GM23338 (cell line): ENCODE results near the gene ASB3. TPM values are rescaled to one million over a fixed set of nuclear protein-coding genes. Genes with fewer than 3 reads are reported as not detected.

Experiments used
- ATAC-seq: fragments of 200-7000 bp; cut with Tn5 transposase; 3 replicates; pipeline ENCODE4 v1.9.1; 2020
- DNase-seq: peaks from one replicate; pipeline ENCODE4 v3.0.0-alpha.2; 2015; ENCODE audit warnings: low spot score
- H2AFZ ChIP-seq: fragments of 200-600 bp; sonication (generic); 2 replicates; pipeline ENCODE4 v1.8.0; 2016; ENCODE audit warnings: antibody characterized with exemption, mild to moderate bottlenecking, moderate library complexity
- H3F3A ChIP-seq: fragments of 200-600 bp; sonication (generic); replicated peaks from 2 replicates; pipeline ENCODE4 v1.8.0; 2017; ENCODE audit warnings: antibody characterized with exemption, mixed run types, low read depth
- H3K27ac ChIP-seq: fragments of 200-600 bp; sonication (generic); 2 replicates; pipeline ENCODE4 v1.6.1; 2016; ENCODE audit warnings: low read depth
- H3K27me3 ChIP-seq: fragments of 200-600 bp; sonication (generic); 2 replicates; pipeline ENCODE4 v1.8.0; 2016; ENCODE audit warnings: mild to moderate bottlenecking, mixed run types, moderate library complexity; ENCODE audit not compliant: insufficient read depth
- H3K36me3 ChIP-seq: fragments of 200-600 bp; sonication (generic); 2 replicates; pipeline ENCODE4 v1.8.0; 2016; ENCODE audit warnings: mild to moderate bottlenecking; ENCODE audit not compliant: insufficient read depth
- H3K4me1 ChIP-seq: fragments of 200-600 bp; sonication (generic); 2 replicates; pipeline ENCODE4 v1.8.0; 2016; ENCODE audit warnings: mild to moderate bottlenecking, moderate library complexity; ENCODE audit not compliant: insufficient read depth
- H3K4me2 ChIP-seq: fragments of 200-600 bp; sonication (generic); 2 replicates; pipeline ENCODE4 v1.7.1; 2017; ENCODE audit warnings: mixed run types
- H3K4me3 ChIP-seq: fragments of 200-600 bp; sonication (generic); 2 replicates; pipeline ENCODE4 v1.6.1; 2016; ENCODE audit warnings: mixed run types
- H3K79me2 ChIP-seq: fragments of 200-600 bp; sonication (generic); replicated peaks from 2 replicates; pipeline ENCODE4 v1.8.0; 2017; ENCODE audit warnings: mild to moderate bottlenecking; ENCODE audit not compliant: insufficient read depth
- H3K9me2 ChIP-seq: fragments of 200-600 bp; sonication (generic); 2 replicates; pipeline ENCODE4 v1.8.0; 2017; ENCODE audit not compliant: insufficient read depth
- H4K20me1 ChIP-seq: fragments of 200-600 bp; sonication (generic); replicated peaks from 2 replicates; pipeline ENCODE4 v1.8.0; 2017; ENCODE audit warnings: mild to moderate bottlenecking; ENCODE audit not compliant: insufficient read depth
- H3K27ac Mint-ChIP-seq: 2 replicates; pipeline ENCODE4 v1.8.0; 2020; ENCODE audit warnings: inconsistent platforms, mild to moderate bottlenecking, moderate library complexity, mixed read lengths
- H3K27me3 Mint-ChIP-seq: 3 replicates; pipeline ENCODE4 v1.8.0; 2022; ENCODE audit warnings: low read depth, mild to moderate bottlenecking, moderate library complexity, mixed read lengths, inconsistent platforms; ENCODE audit not compliant: insufficient read depth, poor library complexity
- H3K36me3 Mint-ChIP-seq: 3 replicates; pipeline ENCODE4 v1.8.0; 2021; ENCODE audit warnings: low read depth, mild to moderate bottlenecking, inconsistent platforms, moderate library complexity, mixed read lengths
- H3K4me1 Mint-ChIP-seq: 3 replicates; pipeline ENCODE4 v1.8.0; 2020; ENCODE audit warnings: mild to moderate bottlenecking, inconsistent platforms, mixed read lengths
- H3K4me3 Mint-ChIP-seq: 3 replicates; pipeline ENCODE4 v1.8.0; 2021; ENCODE audit warnings: moderate library complexity, mild to moderate bottlenecking, inconsistent platforms, mixed read lengths
- H3K9me3 Mint-ChIP-seq: 3 replicates; pipeline ENCODE4 v1.8.0; 2020; ENCODE audit warnings: moderate library complexity, mild to moderate bottlenecking, inconsistent platforms, mixed read lengths
- CREB1 ChIP-seq: fragments of 250-450 bp; sonication (Bioruptor Pico); IDR thresholded peaks from 2 replicates; pipeline ENCODE4 v1.5.0; 2020; ENCODE audit warnings: low read depth, mild to moderate bottlenecking, moderate library complexity
- CTCF ChIP-seq, 2 experiments: fragments of 200-600 bp in 1 of 2; sonication (generic) in 1 of 2; conservative IDR thresholded peaks; 2 replicates each; pipeline versions ENCODE4 v1.5.1 to v1.6.1; 2016 to 2017; ENCODE audit warnings: antibody characterized with exemption in 2 of 2, low read depth in 2 of 2, mild to moderate bottlenecking in 2 of 2, moderate library complexity in 1 of 2
- EZH2phosphoT487 ChIP-seq: fragments of 200-600 bp; sonication (generic); IDR thresholded peaks from one replicate; pipeline ENCODE4 v1.8.1; 2018; ENCODE audit warnings: antibody characterized with exemption; ENCODE audit not compliant: unreplicated experiment
- JUNB ChIP-seq: IDR thresholded peaks from one replicate; pipeline ENCODE4 v1.6.1; 2016; ENCODE audit warnings: antibody characterized with exemption; ENCODE audit not compliant: unreplicated experiment
- ZNF114 ChIP-seq: fragments of 250-450 bp; sonication (Bioruptor Pico); IDR thresholded peaks from 2 replicates; pipeline ENCODE4 v1.5.0; 2020; ENCODE audit warnings: mild to moderate bottlenecking, moderate library complexity
- ZNF331 ChIP-seq: fragments of 250-450 bp; sonication (Bioruptor Pico); IDR thresholded peaks from 2 replicates; pipeline ENCODE4 v1.5.0; 2020; ENCODE audit warnings: low read depth, mild to moderate bottlenecking, moderate library complexity
- ZNF462 ChIP-seq: fragments of 250-450 bp; sonication (Bioruptor Pico); IDR thresholded peaks from 2 replicates; pipeline ENCODE4 v1.5.0; 2020; ENCODE audit warnings: mild to moderate bottlenecking, moderate library complexity
- polyA plus RNA-seq: library from polyadenylated mRNA; unstranded; fragments of >200 nt; fragmentation: Nextera tagmentation; extraction: Ambion mirVana; gene quantifications from 2 replicates; pipeline ENCODE4 v1.2.1, GENCODE V29; 2016
- total RNA-seq: library from RNA; depleted of rRNA; stranded (reverse); fragments of >200 nt; shearing (Covaris generic); gene quantifications from 2 replicates; pipeline ENCODE4 v1.2.3, GENCODE V29; 2014
- TF ChIP-seq, protein P1 (sequence below): IDR thresholded peaks from 2 replicates; pipeline ENCODE4 v1.6.1; 2016; ENCODE audit warnings: antibody characterized with exemption
- TF ChIP-seq, protein P2 (sequence below): IDR thresholded peaks from one replicate; pipeline ENCODE4 v1.6.1; 2018; ENCODE audit warnings: antibody characterized with exemption; ENCODE audit not compliant: unreplicated experiment

The ASB3 gene
- total and polyA plus RNA-seq, 2 experiments from 2014 or later, result 22.4 to 30.5 TPM

DNA sequence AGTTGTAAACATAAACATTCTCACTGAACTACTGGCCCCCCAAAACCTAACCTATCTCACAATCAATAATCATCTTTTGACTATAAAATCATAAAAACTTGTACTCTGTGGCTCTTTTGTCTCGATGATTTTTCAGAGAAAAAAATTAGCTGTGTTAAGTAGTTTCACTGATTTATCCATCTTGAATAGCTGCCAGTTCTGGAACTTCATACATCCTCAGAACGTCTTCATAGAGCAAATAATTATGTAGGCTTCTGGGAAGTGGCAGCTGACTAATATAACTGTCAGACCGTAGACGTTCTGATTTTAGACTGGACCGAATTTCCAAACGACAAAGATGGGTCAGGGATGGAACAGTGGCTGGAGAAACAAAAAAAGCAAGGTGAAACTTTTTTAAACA is 116.4 kb downstream of the ASB3 start:
- no peaks in the 10 kb centered on the region for H3K4me1 ChIP-seq
- H2AFZ ChIP-seq, result no peak overlapping the region
- H3K4me3 ChIP-seq, result no peak overlapping the region
- ATAC-seq (no peak), DNase-seq (no peak)
- Mint-ChIP-seq H3K36me3 (peaks cover 15% of the 10 kb centered on the region; the same call in 2 of the 3 replicates), H3K27ac (no peak overlapping the region), H3K9me3 (peaks cover 10% of the 10 kb centered on the region; the same call in 2 of the 3 replicates), H3K4me1 (no peaks in the 10 kb centered on the region), H3K27me3 (no peaks in the 10 kb centered on the region), H3K4me3 (no peak overlapping the region)
- TF ChIP-seq, protein P1, sequence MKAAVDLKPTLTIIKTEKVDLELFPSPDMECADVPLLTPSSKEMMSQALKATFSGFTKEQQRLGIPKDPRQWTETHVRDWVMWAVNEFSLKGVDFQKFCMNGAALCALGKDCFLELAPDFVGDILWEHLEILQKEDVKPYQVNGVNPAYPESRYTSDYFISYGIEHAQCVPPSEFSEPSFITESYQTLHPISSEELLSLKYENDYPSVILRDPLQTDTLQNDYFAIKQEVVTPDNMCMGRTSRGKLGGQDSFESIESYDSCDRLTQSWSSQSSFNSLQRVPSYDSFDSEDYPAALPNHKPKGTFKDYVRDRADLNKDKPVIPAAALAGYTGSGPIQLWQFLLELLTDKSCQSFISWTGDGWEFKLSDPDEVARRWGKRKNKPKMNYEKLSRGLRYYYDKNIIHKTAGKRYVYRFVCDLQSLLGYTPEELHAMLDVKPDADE, result no peak
- no peak for TF ChIP-seq ZNF462
- no peak for TF ChIP-seq EZH2phosphoT487
- TF ChIP-seq ZNF331 (CRISPR knock-in tag), result no peak
- TF ChIP-seq ZNF114 (CRISPR knock-in tag), result no peak
- no peak for TF ChIP-seq CREB1
- TF ChIP-seq CTCF (conservative IDR thresholded peaks at IDR 0.05; ENCODE audit: low read depth in 2 of 2), result no peak
- TF ChIP-seq JUNB, result no peak
- TF ChIP-seq, protein P2, sequence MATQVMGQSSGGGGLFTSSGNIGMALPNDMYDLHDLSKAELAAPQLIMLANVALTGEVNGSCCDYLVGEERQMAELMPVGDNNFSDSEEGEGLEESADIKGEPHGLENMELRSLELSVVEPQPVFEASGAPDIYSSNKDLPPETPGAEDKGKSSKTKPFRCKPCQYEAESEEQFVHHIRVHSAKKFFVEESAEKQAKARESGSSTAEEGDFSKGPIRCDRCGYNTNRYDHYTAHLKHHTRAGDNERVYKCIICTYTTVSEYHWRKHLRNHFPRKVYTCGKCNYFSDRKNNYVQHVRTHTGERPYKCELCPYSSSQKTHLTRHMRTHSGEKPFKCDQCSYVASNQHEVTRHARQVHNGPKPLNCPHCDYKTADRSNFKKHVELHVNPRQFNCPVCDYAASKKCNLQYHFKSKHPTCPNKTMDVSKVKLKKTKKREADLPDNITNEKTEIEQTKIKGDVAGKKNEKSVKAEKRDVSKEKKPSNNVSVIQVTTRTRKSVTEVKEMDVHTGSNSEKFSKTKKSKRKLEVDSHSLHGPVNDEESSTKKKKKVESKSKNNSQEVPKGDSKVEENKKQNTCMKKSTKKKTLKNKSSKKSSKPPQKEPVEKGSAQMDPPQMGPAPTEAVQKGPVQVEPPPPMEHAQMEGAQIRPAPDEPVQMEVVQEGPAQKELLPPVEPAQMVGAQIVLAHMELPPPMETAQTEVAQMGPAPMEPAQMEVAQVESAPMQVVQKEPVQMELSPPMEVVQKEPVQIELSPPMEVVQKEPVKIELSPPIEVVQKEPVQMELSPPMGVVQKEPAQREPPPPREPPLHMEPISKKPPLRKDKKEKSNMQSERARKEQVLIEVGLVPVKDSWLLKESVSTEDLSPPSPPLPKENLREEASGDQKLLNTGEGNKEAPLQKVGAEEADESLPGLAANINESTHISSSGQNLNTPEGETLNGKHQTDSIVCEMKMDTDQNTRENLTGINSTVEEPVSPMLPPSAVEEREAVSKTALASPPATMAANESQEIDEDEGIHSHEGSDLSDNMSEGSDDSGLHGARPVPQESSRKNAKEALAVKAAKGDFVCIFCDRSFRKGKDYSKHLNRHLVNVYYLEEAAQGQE, result no peak
- no peak overlapping the region for H3K27ac ChIP-seq
- H3K27me3 ChIP-seq, result no peaks in the 10 kb centered on the region
- no peaks in the 10 kb centered on the region for H3K79me2 ChIP-seq
- H3K4me2 ChIP-seq, result no peak overlapping the region
- no peaks in the 10 kb centered on the region for H4K20me1 ChIP-seq
- H3K36me3 ChIP-seq, result 0 out of 2 replicates have a peak, but pooled peaks cover 3% of the 10 kb centered on the region
- H3K9me2 ChIP-seq, result no peaks in the 10 kb centered on the region
- H3F3A ChIP-seq, result no peaks in the 10 kb centered on the region
